GM18909 (cell line): ENCODE measurements around the gene ANKH.

Experiments used
- ATAC-seq: cut with Tn5 transposase; IDR thresholded peaks from one replicate; pipeline ENCODE4 v1.9.1; 2021; ENCODE audit warnings: mild to moderate bottlenecking; ENCODE audit not compliant: unreplicated experiment, poor library complexity

The ANKH gene

GRCh38 chr5:14743601-14744295 is 127.8 kb downstream of the ANKH start:
- no peak for ATAC-seq

DNA sequence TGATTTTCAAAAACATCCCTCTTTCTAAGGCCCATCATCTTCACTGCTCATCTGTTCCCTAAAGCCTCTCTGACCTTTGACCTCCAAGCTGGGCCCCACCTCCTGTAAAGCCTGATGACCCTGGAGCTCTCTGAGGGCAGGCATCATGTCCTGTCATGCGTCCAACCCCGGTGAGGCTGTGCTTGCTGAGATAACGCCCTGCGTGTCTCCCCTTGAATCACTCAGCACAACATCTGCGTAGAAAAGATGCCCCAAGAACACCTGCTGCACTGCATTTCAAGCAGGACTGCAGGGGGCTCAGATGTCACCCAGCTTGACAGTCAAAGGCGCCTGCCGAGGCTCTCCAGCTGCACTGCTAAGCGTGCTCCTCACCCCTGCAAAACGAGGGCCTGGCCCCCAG is 129.1 kb downstream of the ANKH start:
- ATAC-seq, result no peak

- ATAC-seq, result no peak
Measured at GRCh38 chr5:14741801-14742440, 129.7 kb downstream of the ANKH start.

DNA sequence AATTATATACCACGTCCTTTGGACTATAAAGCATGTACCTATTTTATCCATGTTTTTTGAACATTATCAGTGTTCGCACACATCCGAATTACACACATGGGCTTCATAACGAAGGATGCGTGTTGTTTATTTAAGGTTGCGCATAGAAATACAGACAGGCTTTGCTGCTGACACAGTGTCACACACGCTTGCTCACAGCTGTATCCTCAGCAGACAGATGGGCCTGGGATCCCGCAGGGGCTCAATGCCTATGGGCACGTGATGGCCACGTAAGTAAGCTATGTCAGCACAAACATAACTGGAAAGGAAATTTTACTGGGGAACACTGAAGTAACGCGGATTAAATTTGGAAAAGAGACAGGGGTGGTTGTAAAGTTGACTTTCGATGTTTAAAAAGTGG is 130.4 kb downstream of the ANKH start:
- no peak for ATAC-seq

GRCh38 chr5:14739981-14740380 is 131.6 kb downstream of the ANKH start:
- no peak for ATAC-seq

- no peak for ATAC-seq
Measured at GRCh38 chr5:14739538-14739937, 132.0 kb downstream of the ANKH start.

DNA sequence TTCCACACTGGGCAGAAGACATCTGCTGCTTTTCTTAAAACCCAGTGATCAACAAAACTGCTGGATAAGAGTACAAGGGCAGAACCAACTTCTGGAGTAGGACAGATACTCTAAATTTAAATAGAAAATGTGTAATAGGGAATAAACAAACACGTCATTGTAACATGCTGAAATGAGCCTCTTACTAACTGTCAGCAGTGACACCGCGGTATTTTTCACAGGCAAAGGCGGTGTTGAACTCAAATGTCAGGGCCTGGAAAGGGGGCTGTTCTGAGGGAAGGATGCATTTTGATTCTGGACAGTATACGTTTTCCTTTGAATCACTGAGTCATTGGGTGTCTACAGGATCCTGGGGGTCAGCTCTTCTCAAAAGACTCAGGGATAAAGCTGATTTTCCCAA is 133.5 kb downstream of the ANKH start:
- ATAC-seq, result no peak

- no peak for ATAC-seq
Measured at GRCh38 chr5:14737291-14737690, 134.3 kb downstream of the ANKH start.

DNA sequence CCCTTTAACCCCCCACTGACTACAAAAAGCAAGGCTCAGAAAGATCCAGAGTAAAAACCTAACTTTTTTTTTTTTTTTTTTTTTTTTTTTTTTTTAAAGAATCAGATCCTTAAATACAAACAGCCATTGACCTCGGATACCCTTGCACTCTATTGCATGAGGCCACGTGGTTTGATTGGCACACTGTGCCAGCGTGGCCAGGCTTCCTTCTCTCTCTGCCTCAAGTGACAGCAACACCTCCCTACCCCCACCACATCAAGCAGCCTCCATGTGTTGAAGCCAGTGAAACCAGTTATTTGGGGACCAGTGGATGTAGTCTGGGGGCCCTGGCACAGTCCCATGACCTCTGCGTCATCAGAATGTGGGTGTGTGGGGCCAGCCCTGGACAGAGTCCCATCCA is 135.6 kb downstream of the ANKH start:
- ATAC-seq, result no peak

DNA sequence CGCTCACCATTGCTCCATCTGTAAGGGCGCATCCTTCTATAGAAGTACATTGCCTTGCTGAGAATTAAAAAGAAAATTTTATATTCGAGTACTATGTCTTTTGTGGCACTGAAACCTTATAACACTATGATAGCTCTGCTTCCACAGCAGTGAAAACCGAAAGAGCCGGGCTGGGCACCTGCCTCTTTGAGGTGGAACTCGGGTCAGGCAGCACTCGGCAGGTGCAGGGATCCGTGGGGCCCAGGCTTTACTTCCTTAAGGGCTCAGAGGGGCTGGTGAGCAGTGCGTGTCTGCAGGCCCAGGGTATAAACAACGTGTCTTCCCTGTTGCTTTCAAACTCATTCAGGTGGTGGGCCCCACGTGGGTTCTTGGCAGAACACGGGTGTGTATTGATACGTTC is 137.2 kb downstream of the ANKH start:
- no peak for ATAC-seq

GRCh38 chr5:14733661-14734060 is 137.9 kb downstream of the ANKH start:
- no peak for ATAC-seq

GRCh38 chr5:14732991-14733390 is 138.6 kb downstream of the ANKH start:
- ATAC-seq, result no peak

GRCh38 chr5:14730881-14731280 is 140.7 kb downstream of the ANKH start:
- ATAC-seq, result no peak

- ATAC-seq, result no peak
Measured at GRCh38 chr5:14730466-14730865, 141.1 kb downstream of the ANKH start.

- no peak for ATAC-seq
Measured at GRCh38 chr5:14729448-14730385, 141.9 kb downstream of the ANKH start.

- ATAC-seq, result no peak
Measured at GRCh38 chr5:14728459-14728938, 143.1 kb downstream of the ANKH start.

GRCh38 chr5:14727928-14728458 is 143.6 kb downstream of the ANKH start:
- no peak for ATAC-seq

GRCh38 chr5:14727428-14727865 is 144.1 kb downstream of the ANKH start:
- peak; percentile 73 for ATAC-seq

DNA sequence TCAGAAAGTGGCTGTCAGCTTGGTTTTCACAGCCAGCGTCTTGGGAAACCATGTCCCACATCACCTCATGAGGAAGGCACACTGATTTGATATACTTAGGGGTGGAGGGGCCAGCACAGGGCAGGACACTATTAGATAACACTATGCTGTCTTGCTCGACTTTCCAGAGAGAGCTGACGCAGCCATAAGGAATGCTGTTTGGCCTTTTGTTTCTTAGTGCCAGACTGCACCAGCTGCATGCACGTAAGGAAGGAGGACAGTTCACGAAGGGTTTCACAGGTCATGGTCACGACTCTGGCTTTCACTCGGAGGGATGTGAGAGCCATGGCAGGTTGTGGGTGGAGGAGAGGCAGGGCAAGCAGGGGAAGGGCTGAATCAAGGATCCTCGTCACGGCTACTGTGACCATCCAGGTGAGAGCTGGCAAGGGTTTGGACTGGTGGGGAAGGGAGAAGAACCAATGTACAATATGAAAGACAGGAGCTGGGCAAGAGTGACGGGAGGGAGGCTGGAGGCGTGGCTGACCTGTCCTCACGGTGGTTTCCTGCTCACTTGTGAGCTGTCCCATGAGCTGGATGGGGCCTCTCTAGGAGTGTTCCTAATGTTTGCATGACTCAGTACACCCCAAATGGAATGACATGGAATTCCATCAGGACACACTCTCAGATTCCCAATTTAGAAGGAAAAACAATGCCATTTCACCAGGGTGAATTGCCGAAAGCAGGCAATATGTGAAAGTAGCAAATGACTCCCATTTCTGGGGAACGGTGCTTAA is 145.3 kb downstream of the ANKH start:
- no peak for ATAC-seq

- ATAC-seq, result no peak
Measured at GRCh38 chr5:14724633-14725032, 146.9 kb downstream of the ANKH start.
